Measurements from ENCODE around the gene HSD11B2.

HSD11B2 gene

DNA sequence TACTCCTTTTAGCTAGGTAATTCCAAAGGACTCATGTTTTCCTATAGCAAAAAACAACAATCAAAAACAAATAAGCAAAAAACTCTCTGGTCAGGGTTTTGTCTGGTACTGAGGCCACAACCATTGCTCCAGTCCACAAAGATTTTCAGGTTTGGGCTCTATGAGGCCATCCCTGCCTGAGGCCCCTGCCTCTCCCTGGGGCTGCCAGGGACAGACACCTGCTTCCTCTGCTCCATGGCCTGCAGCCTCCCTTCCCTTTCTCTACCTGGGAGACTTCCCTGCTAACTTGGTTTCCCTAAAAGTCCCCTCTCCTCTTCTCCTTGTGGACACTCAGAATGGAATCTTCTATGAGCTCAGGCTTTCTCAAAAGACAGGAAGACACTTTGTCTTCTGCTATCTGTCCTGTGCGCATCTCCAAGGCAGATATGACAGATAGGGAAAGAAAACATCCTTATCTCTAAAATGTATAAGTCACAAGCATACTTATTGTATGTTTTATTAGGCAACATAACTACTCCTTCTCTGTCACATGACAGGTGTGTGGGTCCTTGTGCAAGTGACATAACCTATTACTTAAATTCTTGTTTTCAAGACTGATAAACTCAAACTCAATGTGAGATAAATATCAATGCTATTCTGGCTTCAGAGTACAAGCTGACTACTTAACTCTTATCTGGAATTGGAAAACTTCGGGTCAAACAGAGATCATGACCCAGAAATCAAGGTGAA is 13.4 kb upstream of the HSD11B2 start:
- DNase-seq, result no peak

DNA sequence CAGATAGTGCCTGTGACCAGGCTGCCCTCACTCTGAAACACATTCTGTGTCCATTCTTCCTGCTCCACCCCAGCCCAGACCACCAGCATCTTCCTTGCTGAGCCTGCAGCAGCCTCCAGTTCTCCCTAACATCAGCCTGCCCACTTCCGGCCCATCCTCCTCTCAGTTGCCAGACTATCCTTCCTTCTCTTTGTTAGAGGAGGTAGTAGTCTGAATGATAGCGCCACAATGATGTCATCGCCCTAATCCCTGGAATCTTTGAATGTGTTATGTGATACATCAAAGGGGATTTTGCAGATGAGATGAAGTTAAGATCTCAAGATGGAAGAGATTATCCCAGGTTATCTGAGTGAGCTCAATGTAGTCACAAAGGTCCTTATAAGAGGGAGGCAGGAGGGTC is 11.4 kb upstream of the HSD11B2 start:
- no peak for DNase-seq

DNA sequence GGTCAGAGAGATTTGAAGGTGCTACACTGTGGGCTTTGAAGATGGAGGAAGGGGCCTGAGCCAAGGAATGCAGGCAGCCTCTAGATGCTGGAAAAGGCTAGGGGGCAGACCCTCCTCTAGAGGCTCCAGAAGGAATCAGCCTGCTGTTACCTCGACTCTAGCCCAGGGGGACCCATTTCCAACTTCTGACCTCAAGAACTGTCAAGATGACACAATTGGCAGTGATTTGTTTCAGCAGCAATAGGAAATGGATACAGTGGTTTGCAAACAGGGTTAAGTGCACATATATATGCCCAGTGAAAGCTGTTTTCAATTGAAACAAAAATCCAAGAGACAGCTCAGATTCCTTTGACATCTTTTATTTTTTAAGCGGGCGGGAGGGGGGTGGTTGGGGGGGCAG is 11.0 kb upstream of the HSD11B2 start:
- DNase-seq, result no peak

DNA sequence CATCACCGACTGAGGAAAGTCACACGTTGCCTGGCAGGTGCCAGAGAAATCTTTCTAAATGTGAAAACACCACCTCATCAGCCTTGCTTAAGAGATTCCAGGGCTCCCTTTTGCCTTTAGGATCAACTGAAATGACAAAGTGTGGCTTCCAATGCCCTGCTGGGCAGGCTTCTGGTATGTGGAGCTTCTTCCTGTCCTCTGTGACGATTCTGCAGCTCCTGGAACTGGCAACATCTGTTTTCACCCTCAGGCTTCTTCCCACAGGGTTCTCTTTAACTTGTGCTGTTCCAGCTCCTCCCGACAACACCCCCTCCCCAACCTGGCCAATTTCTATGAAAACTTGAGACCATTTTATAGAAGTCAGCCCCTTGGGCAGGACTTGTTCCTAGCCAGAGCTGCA is 9.9 kb upstream of the HSD11B2 start:
- no peak for DNase-seq

DNA sequence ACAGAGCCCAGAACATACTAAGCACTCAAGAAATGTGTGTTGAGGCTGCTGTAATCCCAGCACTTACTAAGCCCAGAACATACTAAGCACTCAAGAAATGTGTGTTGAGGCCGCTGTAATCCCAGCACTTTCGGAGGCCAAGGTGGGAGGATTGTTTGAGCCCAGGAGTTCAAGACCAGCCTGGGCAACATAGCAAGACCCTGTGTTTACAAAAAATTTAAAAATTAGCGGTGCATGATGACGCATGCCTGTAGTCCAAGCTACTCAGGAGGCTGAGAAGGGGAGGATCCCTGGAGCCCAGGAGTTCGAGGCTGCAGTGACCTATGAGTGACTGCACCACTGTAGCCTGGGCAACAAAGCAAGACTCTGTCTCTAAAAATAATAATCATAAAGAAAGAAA is 7.9 kb upstream of the HSD11B2 start:
- no peak for DNase-seq

DNA sequence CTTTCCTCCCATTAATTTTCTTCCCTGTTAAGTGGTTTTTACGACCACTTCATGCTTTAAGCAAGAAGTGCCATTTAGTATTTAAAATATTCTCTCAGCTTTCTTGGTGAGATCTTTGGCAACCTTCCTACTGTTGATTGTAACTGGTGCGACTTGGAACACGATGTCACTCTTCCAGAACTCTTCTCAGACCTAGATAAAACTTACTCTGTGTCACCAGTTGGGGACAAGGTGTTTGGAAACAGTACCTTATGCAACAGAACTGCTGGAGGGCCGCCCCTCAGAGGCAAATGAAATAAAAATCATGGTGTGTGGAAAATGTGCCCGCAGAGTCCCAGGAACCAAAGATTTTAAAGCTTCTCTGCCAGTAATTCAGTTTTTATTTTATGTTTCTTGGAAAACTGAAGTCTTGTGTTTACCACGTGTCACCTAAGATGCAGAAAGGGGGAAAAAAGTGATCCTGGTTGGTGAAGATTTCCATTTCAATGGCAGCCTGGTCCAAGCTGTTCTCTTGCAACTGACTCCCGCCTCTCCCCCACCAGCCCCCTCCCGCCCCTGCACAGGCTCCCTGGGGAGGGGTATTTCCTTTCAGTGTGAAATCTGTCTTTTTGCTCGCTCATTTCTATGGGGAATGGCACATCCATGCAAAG is 7.2 kb upstream of the HSD11B2 start:
- DNase-seq, result no peak

DNA sequence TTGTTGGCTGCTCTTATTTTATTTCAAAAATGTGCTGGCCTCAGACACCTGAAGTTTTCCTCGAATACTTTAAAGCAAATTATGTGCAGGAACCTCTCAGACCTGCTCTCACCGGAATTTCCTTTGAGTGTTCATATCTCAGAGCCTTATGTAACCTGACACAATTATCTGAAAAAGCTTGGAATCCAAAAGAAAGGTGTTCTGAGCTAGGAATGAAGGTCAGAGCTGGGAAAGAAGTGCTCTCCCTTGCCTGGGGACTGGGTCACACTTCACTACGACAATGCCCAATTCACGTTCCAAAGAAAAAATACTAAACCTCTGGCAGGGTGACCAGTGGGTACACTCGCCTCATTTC is 6.7 kb upstream of the HSD11B2 start:
- DNase-seq, result no peak

DNA sequence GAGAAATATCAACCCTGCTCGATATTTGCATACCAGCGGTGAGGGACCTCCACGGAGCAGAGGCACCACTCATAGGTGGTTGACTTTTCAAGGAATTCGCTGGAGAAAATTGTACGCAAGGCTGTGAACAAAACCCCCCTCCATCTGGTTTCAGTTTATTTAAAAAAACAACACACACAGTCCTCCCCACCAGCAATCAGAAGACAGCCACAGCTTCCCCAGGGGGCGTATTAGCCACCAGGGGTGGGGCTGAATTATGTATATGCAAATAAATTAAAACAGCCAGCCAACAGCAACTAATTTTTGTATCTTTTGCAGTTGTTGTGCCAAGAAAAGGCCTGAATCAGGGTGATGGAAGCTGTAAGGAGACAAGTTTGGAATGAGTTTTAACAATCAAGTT is 5.9 kb upstream of the HSD11B2 start:
- DNase-seq, result no peak

DNA sequence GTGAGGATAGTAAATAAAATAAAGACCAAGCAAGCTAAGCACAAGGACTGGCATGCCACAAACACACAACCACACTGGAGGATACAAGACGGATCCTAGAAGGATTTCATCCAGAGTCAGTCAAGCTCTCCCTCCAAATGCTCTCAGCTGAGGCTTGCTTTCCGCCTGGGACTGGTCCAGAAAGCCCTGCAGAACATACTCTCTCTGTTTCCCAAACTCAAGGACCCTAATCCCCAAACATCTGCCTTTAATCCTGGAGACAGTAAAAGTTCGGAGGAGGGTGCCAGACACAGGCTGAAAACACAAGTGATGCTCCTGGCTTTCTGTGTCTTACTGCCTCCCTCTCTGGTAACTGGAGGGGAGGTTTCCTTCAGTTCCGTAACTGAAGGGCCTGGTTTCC is 5.3 kb upstream of the HSD11B2 start:
- DNase-seq, result no peak

DNA sequence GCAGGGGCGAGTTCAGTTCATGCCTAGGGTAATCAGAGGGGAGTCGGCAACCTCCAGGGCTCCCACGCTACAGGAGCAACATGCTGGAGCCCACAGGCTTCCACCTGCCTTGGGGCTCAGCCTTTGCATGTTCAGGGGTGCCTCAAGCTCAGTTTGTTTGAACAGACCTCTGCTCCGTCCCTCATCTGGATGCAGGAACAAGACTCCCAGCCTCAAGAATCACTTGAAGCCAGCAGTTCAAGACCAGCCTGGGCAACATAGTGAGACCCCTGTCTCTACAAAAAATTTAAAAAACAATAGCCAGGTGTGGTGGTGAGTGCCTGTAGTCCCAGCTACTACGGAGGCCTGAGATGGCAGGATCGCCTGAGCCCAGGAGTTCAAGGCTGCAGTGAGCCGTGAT is 4.9 kb upstream of the HSD11B2 start:
- no peak for DNase-seq

DNA sequence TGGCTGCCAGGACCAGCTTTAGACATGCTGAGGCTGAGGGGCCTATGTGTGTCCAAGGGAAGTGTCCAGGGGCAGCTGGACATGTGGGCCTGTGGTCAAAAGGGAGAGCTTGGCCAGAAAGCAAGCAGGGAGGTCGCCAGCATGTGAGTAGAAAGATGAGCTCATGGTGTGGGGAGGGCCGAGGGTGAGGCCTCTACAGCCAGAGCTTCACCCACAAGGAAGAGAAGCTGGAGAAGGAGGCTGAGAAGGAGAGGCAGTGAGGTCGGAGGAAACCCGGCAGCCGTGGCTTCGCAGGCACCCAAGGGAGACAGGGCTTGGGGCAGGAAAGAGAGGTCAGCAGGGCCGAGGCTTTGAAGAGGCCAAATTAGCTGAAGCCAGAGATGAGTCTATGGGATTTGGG is 4.0 kb upstream of the HSD11B2 start:
- DNase-seq, result no peak

DNA sequence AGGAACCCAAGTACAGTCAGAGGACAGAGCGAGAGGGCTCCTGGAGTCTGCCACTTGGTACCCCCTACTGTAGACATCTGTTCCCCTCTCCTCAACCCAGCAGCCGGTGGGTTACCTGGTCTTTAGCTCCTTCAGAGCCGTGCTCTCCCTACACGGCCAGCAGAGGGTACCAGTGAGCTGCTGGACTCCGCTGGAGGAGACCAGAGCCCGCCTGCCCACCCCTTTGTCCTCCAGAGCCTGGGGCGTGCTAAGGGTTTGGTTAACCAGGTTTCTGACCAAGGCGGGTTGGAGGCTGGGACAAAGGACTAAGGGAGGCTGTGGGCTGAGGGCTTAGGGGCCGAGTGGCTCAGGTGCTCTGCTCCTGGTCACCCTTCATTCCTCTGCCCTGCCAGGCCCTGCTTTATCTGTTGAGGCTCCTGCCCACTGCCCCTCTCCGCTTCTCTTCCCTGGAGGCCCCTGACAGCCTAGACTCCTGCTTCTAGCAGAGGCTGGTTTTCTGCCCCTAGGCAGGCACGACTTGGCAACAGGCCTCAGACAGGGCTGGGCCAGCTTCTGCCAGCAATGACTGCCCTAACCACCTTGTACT is 2.7 kb upstream of the HSD11B2 start:
- peak; percentile 24 for DNase-seq

DNA sequence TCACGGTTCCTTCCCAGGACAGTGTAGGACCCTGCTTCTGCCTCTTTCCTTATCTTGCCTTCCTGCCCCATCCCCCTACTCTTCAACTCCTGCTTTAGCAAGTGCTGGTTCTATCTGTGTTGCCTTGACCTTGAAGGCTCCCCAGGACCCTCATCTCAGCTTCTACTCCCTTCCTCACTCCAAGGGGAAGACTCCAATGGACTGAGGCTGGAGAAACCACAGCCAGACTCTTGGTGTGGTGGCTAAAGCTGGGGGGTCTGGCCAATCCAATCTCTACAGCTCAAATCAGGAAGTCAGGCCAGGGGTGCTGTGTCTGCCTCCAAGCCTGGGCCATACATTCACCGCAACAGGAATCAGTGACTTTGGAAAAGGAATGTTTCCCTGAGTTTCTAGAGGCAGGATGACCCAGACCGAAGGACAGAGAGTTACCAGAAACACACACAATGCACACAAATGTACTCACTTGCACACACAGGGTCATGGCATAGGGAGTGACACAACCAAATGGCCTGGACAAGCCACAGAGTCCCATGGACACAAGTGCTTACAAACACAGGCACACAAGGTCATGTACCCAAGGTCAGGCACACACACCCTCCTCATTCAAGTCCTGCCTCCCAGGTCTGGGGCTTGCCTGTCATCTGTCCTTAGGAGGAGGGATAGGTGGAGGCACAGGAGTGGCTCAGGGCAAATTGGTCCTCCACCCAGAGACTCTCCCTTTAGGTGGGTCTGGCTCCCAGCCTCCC is 1.7 kb upstream of the HSD11B2 start:
- DNase-seq, result no peak

DNA sequence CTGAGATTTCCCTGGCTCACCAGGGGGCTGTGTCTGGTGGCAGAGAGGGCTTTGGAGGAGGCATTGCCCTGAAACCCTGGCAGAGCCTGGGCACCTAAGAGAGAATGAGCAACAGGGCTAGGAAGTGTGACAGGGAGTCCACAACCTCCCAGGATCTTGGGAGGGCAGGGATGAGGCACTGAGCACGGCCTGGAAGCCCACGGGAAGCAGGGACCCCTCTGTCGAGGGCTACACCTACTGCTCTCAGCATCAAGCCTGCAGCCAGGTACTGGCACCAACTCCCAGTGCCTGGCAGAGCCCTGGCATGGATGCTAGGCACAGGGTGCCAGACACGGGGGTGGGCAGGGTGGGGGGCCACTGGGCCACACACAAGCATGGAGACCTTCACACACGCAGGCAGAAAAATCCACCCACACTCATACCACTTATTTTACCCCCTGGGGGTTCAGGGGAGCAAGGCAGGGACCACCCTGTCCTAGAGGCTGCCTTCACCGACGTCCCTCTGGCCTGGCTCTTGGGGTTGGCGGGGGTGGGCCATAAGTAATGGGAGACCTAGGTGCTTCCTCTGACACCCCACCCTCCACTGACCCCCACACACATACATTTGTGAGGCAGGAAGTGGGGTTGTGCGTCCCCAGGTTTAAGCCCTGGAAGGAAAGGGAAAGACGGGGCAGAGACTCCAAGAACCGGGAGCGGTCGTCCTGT is 970 bp upstream of the HSD11B2 start:
- DNase-seq, result no peak

DNA sequence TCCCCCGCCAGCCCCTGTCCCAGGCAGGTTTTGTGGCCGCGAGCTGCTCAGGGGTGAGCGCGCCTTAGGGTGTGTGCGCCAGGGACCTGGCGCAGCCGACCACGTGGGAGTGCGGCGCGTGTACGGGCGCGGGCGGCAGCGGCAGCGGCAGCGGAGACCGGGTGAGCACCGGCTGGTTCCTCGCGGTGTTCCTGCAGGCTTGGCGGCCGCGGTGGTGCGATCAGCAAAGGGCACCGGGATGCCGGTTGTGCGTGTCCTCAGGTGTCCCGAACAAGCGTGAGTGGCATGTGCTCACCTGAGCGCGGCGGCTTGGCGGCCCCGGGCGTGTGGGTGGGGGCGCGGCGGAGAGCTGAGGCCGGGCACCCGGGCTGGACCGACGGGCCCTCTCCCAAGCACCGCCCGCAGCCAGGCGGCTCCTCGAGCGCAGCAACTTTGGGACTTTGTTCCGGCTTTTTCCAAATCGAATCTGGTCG is 381 bp upstream of the HSD11B2 start:
- DNase-seq, result peak; percentile 45

DNA sequence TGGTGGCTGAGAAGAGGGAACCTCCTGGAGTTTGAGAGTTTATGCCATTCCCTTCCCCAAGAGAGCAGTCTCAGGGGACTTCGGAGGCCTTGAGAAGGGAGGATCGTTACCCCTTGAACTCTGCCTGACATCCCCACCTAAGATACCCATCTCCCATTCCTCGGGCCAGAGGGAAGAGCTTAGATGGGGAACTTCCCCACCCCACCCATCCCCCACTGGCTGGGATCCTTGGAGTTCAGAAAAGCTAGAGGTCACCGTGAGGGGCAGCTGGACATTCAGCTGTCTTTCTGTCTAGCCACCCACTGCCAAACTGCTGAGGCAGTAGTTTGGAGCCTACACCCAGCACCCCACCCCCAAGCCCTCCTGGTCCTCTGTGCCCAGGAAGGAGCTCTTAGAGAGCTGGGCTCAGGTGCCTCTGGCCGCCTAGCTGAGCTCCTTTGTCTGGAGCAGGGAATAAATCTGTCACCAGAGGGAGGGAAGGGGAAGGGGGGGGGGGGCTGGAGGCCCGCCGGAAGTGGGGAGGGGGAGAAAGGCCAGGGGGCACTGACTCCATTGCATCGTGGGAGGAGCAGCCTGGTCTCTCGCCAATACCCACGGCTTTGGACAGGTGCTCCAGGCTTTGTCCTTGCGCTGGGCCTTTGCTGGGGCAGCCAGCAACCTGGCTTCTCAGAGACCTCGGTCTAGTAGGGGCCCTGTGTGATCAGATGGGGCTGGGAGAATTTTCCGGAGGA is 1.0 kb downstream of the HSD11B2 start:
- no peak for DNase-seq

DNA sequence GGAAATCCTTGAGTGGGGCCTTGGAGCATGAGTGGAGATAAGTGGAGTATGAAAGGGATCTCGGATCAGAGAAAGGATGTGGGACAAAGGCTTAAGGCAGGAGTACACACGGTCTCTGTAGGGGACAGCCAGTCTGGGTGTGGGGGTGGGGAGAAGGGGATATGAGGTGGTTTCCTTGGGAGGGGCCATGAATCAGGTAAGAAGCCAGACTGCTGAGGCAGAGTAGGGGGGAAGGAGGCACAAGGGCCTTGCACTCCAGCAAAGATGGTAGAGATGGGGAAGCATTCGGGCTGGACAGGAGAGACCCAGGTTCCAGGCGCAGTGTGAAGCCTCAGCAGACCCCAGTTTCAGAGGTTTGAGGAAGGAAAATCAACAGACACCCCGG is 1.6 kb downstream of the HSD11B2 start:
- DNase-seq, result no peak

DNA sequence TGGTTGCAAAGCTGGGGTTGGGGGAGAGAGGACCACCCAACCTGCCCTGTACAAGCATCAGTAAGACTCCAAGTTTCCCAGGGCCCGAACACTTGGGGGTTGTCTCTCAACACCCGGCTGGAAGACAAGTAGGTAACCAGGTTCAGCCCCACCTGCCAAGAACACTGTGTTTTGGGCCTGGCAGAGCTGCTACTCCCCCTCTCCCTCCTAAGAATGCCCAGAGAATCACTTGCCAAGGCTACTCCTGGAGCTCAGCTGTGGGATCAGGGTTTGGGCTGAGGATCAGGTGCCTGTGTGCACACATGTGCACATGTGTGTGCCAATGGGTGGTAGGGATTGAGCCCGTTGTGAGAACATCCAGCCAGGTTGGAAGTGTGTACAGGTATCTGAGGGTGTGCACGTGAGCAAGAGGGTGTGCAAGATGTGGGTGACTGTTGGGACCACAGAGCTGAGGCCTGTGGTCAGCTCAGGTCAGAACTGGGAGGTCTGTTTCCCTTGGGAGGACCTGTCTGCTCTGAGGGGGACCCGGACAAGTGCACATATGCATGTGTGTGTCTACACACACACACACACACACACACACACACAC is 2.3 kb downstream of the HSD11B2 start:
- DNase-seq, result no peak

DNA sequence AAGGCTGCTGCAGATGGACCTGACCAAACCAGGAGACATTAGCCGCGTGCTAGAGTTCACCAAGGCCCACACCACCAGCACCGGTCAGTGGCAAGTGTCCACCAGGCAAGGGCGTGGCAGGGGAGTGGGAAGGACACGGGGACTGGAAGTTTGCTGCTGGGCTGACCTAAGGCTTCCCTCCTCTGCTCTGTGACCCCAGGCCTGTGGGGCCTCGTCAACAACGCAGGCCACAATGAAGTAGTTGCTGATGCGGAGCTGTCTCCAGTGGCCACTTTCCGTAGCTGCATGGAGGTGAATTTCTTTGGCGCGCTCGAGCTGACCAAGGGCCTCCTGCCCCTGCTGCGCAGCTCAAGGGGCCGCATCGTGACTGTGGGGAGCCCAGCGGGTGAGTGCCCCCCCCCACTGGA is 4.8 kb downstream of the HSD11B2 start:
- DNase-seq, result no peak

DNA sequence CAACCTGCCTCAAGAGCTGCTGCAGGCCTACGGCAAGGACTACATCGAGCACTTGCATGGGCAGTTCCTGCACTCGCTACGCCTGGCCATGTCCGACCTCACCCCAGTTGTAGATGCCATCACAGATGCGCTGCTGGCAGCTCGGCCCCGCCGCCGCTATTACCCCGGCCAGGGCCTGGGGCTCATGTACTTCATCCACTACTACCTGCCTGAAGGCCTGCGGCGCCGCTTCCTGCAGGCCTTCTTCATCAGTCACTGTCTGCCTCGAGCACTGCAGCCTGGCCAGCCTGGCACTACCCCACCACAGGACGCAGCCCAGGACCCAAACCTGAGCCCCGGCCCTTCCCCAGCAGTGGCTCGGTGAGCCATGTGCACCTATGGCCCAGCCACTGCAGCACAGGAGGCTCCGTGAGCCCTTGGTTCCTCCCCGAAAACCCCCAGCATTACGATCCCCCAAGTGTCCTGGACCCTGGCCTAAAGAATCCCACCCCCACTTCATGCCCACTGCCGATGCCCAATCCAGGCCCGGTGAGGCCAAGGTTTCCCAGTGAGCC is 5.8 kb downstream of the HSD11B2 start:
- no peak for DNase-seq

DNA sequence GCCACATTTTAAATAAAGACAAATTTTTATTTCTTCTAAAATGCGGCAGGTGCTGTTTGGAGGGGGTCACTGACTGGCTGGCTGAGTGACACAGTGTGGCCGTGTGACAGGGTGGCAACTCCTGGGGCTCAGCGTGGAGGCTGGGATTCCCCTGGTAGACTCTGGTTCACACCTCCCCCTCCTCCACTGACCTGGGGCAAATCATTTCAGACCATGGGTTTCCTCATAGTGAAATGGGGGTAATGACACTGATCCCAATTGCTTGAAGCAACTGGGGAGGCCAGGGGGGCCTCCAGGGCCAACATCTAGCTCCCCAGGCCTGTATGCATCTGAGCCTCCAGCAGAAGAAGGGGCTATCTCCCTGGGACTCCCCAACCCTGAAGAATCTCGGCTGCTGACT is 6.6 kb downstream of the HSD11B2 start:
- DNase-seq, result no peak
